A549 (cell line): ENCODE results near the gene SHANK3. TPM values are rescaled to one million over a fixed set of nuclear protein-coding genes. Genes with fewer than 3 reads are reported as not detected.

Experiments
- ATAC-seq, 2 experiments: fragments of 200-7000 bp in 1 of 2; fragments of >200 bp in 1 of 2; cut with Nextera tagmentation in 1 of 2; cut with Tn5 transposase in 1 of 2; 3 replicates each; pipeline versions ENCODE4 v1.8.0 to v1.9.1; 2018 to 2020; ENCODE audit warnings: mild to moderate bottlenecking in 1 of 2, moderate library complexity in 1 of 2
- CTCF ChIA-PET: fragments of 300-600 bp; sonication (Branson Sonifier 250); formaldehyde crosslinking; extraction: SDS; loops from one replicate; lab custom pipeline; 2021; ENCODE audit warnings: antibody characterized with exemption, inconsistent platforms; lab: Yijun Ruan, JAX
- POLR2A ChIA-PET: fragments of 350-600 bp; formaldehyde crosslinking; extraction: SDS; loops from one replicate; lab custom pipeline; 2021; ENCODE audit warnings: antibody characterized with exemption, inconsistent platforms; lab: Yijun Ruan, JAX
- DNase-seq, 2 experiments: peaks; one replicate each; pipeline versions ENCODE4 v3.0.0 to v3.0.0-alpha.2; 2011 to 2016; ENCODE audit warnings: low read depth in 1 of 2, low spot score in 1 of 2
- FAIRE-seq: peaks from 2 replicates; lab custom pipeline; 2011; peaks lifted over from hg19 to GRCh38; lab: Jason Lieb, UNC
- H3K27ac ChIP-seq, 2 experiments: fragments of >200 bp; sonication (Bioruptor Twin); formaldehyde crosslinking; 3 replicates each; pipeline ENCODE4 v1.5.1; 2016 to 2017
- H3K4me1 ChIP-seq: fragments of >200 bp; sonication (Bioruptor Twin); formaldehyde crosslinking; 3 replicates; pipeline ENCODE4 v1.6.1; 2016
- H3K4me2 ChIP-seq: fragments of >200 bp; sonication (Bioruptor Twin); formaldehyde crosslinking; 3 replicates; pipeline ENCODE4 v1.6.1; 2016
- H3K4me3 ChIP-seq: fragments of >200 bp; sonication (Bioruptor Twin); formaldehyde crosslinking; 3 replicates; pipeline ENCODE4 v1.5.1; 2016
- H3K9me3 ChIP-seq: fragments of >200 bp; sonication (Bioruptor Twin); formaldehyde crosslinking; 3 replicates; pipeline ENCODE4 v1.6.1; 2016
- BHLHE40 ChIP-seq: IDR thresholded peaks from 2 replicates; pipeline ENCODE4 v1.6.1; 2012; ENCODE audit warnings: low read depth, low read length, inconsistent platforms
- CHD2 ChIP-seq: fragments of 150-350 bp; IDR thresholded peaks from 2 replicates; pipeline ENCODE4 v1.6.1; 2014; ENCODE audit warnings: low read length; ENCODE audit not compliant: partially characterized antibody
- CTCF ChIP-seq: fragments of >200 bp; sonication (Bioruptor Twin); formaldehyde crosslinking; IDR thresholded peaks from 3 replicates; pipeline ENCODE4 v1.5.1; 2016
- E2F6 ChIP-seq: IDR thresholded peaks from 2 replicates; pipeline ENCODE4 v1.6.1; 2012; ENCODE audit warnings: low read depth, borderline replicate concordance
- EHF ChIP-seq: fragments of 250-450 bp; sonication (Bioruptor Pico); IDR thresholded peaks from 2 replicates; pipeline ENCODE4 v1.5.0; 2020; ENCODE audit warnings: mild to moderate bottlenecking
- EP300 ChIP-seq, 2 experiments: fragments of >200 bp; sonication (Bioruptor Twin); formaldehyde crosslinking; IDR thresholded peaks; 2 replicates in 1 of 2; 3 replicates in 1 of 2; pipeline ENCODE4 v1.6.1; 2016 to 2017
- FOSL2 ChIP-seq, 2 experiments: fragments of 450-650 bp in 1 of 2; fragments of >200 bp in 1 of 2; sonication (Bioruptor Twin) in 1 of 2; formaldehyde crosslinking; IDR thresholded peaks; 2 replicates each; pipeline versions ENCODE4 v1.5.0 to v1.6.1; 2016 to 2020; ENCODE audit warnings: mild to moderate bottlenecking in 1 of 2, moderate library complexity in 1 of 2
- HDAC2 ChIP-seq: fragments of 200-600 bp; sonication (generic); IDR thresholded peaks from 2 replicates; pipeline ENCODE4 v1.6.1; 2016
- HOXB13 ChIP-seq: fragments of 250-450 bp; sonication (Bioruptor Pico); IDR thresholded peaks from 2 replicates; pipeline ENCODE4 v1.5.0; 2020; ENCODE audit warnings: low read depth, mild to moderate bottlenecking, moderate library complexity
- JUNB ChIP-seq: fragments of >200 bp; sonication (Bioruptor Twin); formaldehyde crosslinking; IDR thresholded peaks from 2 replicates; pipeline ENCODE4 v1.6.1; 2016
- KDM1A ChIP-seq: fragments of 200-600 bp; sonication (generic); IDR thresholded peaks from 2 replicates; pipeline ENCODE4 v1.6.1; 2016; ENCODE audit warnings: low read depth, mild to moderate bottlenecking
- POLR2A ChIP-seq: IDR thresholded peaks from 2 replicates; pipeline ENCODE4 v1.6.1; 2012; ENCODE audit warnings: mild to moderate bottlenecking, low read length
- POLR2AphosphoS2 ChIP-seq: conservative IDR thresholded peaks from 2 replicates; pipeline ENCODE4 v1.6.1; 2012; ENCODE audit warnings: low read length, improper control_type of control experiment, inconsistent platforms
- RAD21 ChIP-seq, 2 experiments: fragments of >200 bp in 1 of 2; sonication (Bioruptor Twin) in 1 of 2; formaldehyde crosslinking in 1 of 2; IDR thresholded peaks in 1 of 2; conservative IDR thresholded peaks in 1 of 2; 2 replicates in 1 of 2; 3 replicates in 1 of 2; pipeline ENCODE4 v1.6.1; 2012 to 2018; ENCODE audit warnings: inconsistent platforms in 1 of 2
- RARB ChIP-seq: fragments of 250-450 bp; sonication (Bioruptor Pico); IDR thresholded peaks from 2 replicates; pipeline ENCODE4 v1.8.0; 2021; ENCODE audit warnings: mild to moderate bottlenecking, moderate library complexity
- RCOR1 ChIP-seq: fragments of 150-350 bp; IDR thresholded peaks from 2 replicates; pipeline ENCODE4 v1.6.1; 2014; ENCODE audit warnings: antibody characterized with exemption, low read length, low read depth
- RFX5 ChIP-seq: fragments of 450-650 bp; IDR thresholded peaks from 2 replicates; pipeline ENCODE4 v1.7.1; 2014; ENCODE audit warnings: antibody characterized with exemption, mild to moderate bottlenecking, moderate library complexity
- RNF2 ChIP-seq: fragments of 200-600 bp; sonication (generic); IDR thresholded peaks from 2 replicates; pipeline ENCODE4 v1.6.1; 2016; ENCODE audit warnings: low read depth, mild to moderate bottlenecking, antibody characterized with exemption, moderate library complexity, borderline replicate concordance
- SMC3 ChIP-seq: fragments of >200 bp; sonication (Bioruptor Twin); formaldehyde crosslinking; IDR thresholded peaks from 3 replicates; pipeline ENCODE4 v1.6.1; 2018; ENCODE audit warnings: inconsistent platforms
- SREBF2 ChIP-seq: fragments of 450-650 bp; IDR thresholded peaks from 2 replicates; pipeline ENCODE4 v1.6.1; 2014; ENCODE audit warnings: mild to moderate bottlenecking, moderate library complexity
- TFCP2L1 ChIP-seq: fragments of 250-450 bp; sonication (Bioruptor Pico); IDR thresholded peaks from 2 replicates; pipeline ENCODE4 v1.5.0; 2021; ENCODE audit warnings: mild to moderate bottlenecking
- USF2 ChIP-seq: fragments of 450-650 bp; IDR thresholded peaks from 2 replicates; pipeline ENCODE4 v1.6.1; 2014; ENCODE audit warnings: antibody characterized with exemption
- ZFP36 ChIP-seq: fragments of 450-650 bp; IDR thresholded peaks from 2 replicates; pipeline ENCODE4 v1.6.1; 2014; ENCODE audit warnings: borderline replicate concordance; ENCODE audit not compliant: partially characterized antibody
- ZNF302 ChIP-seq: fragments of 250-450 bp; sonication (Bioruptor Pico); IDR thresholded peaks from 2 replicates; pipeline ENCODE4 v1.9.0; 2021; ENCODE audit warnings: inconsistent platforms, mild to moderate bottlenecking, moderate library complexity
- WGBS: methylation state at CpG from one replicate; pipeline ENCODE4 v1.1.6; 2017; ENCODE audit errors: missing lambda C conversion rate; 5-methylcytosine and 5-hydroxymethylcytosine counted together
- polyA plus RNA-seq, 4 experiments: library from polyadenylated mRNA; depleted of rRNA in 3 of 4; stranded (reverse); fragments of >200 nt; fragmentation: RNase III in 1 of 4; extraction: RNeasy Plus Mini Kit Qiagen cat#74134 plus additional on column Dnase treatment in 1 of 4; gene quantifications; 2 replicates in 3 of 4; 3 replicates in 1 of 4; pipeline ENCODE4 v1.2.3, GENCODE V29; 2011 to 2017

The SHANK3 gene
- polyA plus RNA-seq, 2 of the 4 experiments (the other 2 are of a cell fraction): 0.53 to 2.4 TPM

- TF ChIP-seq E2F6 (no peak), HOXB13 (CRISPR knock-in tag) (no peak), TFCP2L1 (CRISPR knock-in tag) (no peak), CHD2 (no peak), RAD21 (conservative IDR thresholded peaks at IDR 0.05 in 1 of 2, IDR thresholded peaks at IDR 0.05 in 1 of 2) (no peak), RNF2 (no peak), EP300 (IDR thresholded peaks at IDR 0.05) (no peak), ZFP36 (no peak), ZNF302 (CRISPR knock-in tag) (no peak)
Observed at GRCh38 chr22:50705851-50706351, 33.3 kb downstream of the SHANK3 start (continued).

- Histone ChIP-seq H3K4me3 (no peak overlapping the region), H3K27ac (no peak overlapping the region), H3K4me2 (no peak overlapping the region), H3K9me3 (no peaks in the 10 kb centered on the region), H3K4me1 (no peaks in the 10 kb centered on the region)
- TF ChIP-seq POLR2AphosphoS2 (no peak), RNF2 (no peak), JUNB (no peak), KDM1A (no peak), HOXB13 (CRISPR knock-in tag) (no peak), USF2 (no peak), RARB (no peak), BHLHE40 (no peak), RCOR1 (no peak), FOSL2 (IDR thresholded peaks at IDR 0.05) (no peak), FOSL2 (CRISPR knock-in tag; IDR thresholded peaks at IDR 0.05) (no peak), SREBF2 (no peak), RFX5 (no peak), CTCF (no peak), HDAC2 (no peak), POLR2A (no peak), SMC3 (no peak), EHF (CRISPR knock-in tag) (no peak)
- no peak for DNase-seq
- FAIRE-seq: no peak
- ATAC-seq: no peak
- CTCF ChIA-PET: no interaction called here
- POLR2A ChIA-PET: no interaction called here
- WGBS: 95% methylated on average over 14 of the region's 14 CpGs
Observed at GRCh38 chr22:50706481-50707125, 34.0 kb downstream of the SHANK3 start.

GRCh38 chr22:50708474-50708873 is 35.9 kb downstream of the SHANK3 start:
- no peak overlapping the region for H3K4me2 ChIP-seq
- 82% methylated on average over 3 of the region's 3 CpGs for WGBS
- H3K9me3 ChIP-seq: no peaks in the 10 kb centered on the region
- no peak overlapping the region for H3K27ac ChIP-seq
- H3K4me1 ChIP-seq: no peaks in the 10 kb centered on the region
- ChIA-PET CTCF (interaction anchor here (0.7 kb wide), 1 partner anchor 1472 kb away, joined by 3 read pairs; no protein-coding TSS in a partner anchor), POLR2A (no interaction called here)
- no peak for ATAC-seq
- FAIRE-seq: no peak
- no peak for DNase-seq
- TF ChIP-seq SREBF2 (no peak), E2F6 (no peak)
- H3K4me3 ChIP-seq: no peak overlapping the region
